DOHH2 (cell line): Measurements from ENCODE around the gene MOB1A.

Source experiments
- CTCF ChIP-seq: fragments of 200-600 bp; sonication (generic); IDR thresholded peaks from one replicate; pipeline ENCODE4 v1.5.1; 2014; ENCODE audit warnings: antibody characterized with exemption, mild to moderate bottlenecking, low read depth, low read length; ENCODE audit not compliant: poor library complexity, severe bottlenecking
- EZH2phosphoT487 ChIP-seq: fragments of 200-600 bp; sonication (generic); IDR thresholded peaks from 2 replicates; pipeline ENCODE4 v1.6.1; 2017; ENCODE audit warnings: borderline replicate concordance, mild to moderate bottlenecking, antibody characterized with exemption, low read length, moderate library complexity, mixed read lengths

GRCh38 chr2:74128206-74128605, 50.5 kb downstream of the MOB1A start:
- TF ChIP-seq CTCF (no peak), EZH2phosphoT487 (no peak)
